Suprapubic skin (tissue), 4 donors: Measurements from ENCODE around the gene VMAC. TPM values are rescaled to one million over a fixed set of nuclear protein-coding genes. Genes with fewer than 3 reads are reported as not detected.
"Not testable (repeated sequence)": the region's sequence is repeated elsewhere in the genome, so short reads cannot be mapped to it uniquely, and the experiment has no call there.

Experiments
- DNase-seq, 2 donors: peaks; one replicate each; pipeline ENCODE4 v3.0.0-alpha.2; 2019; ENCODE audit warnings: low spot score in 2 of 2
- H3K27ac ChIP-seq: fragments of 200-600 bp; sonication (generic); one replicate; pipeline ENCODE4 v1.5.1; 2019
- H3K27me3 ChIP-seq: fragments of 200-600 bp; sonication (generic); one replicate; pipeline ENCODE4 v1.5.1; 2019
- H3K36me3 ChIP-seq: fragments of 200-600 bp; sonication (generic); one replicate; pipeline ENCODE4 v1.5.1; 2019
- H3K4me1 ChIP-seq: fragments of 200-600 bp; sonication (generic); one replicate; pipeline ENCODE4 v1.5.1; 2019
- H3K4me3 ChIP-seq: fragments of 200-600 bp; sonication (generic); one replicate; pipeline ENCODE4 v1.5.1; 2019; ENCODE audit warnings: mild to moderate bottlenecking
- H3K9me3 ChIP-seq: fragments of 200-600 bp; sonication (generic); one replicate; pipeline ENCODE4 v1.5.1; 2019
- EP300 ChIP-seq: sonication (generic); formaldehyde crosslinking; IDR thresholded peaks from one replicate; pipeline ENCODE4 v1.6.1; 2017; ENCODE audit warnings: antibody characterized with exemption
- POLR2A ChIP-seq, 2 donors: fragments of 450-650 bp; IDR thresholded peaks; one replicate each; pipeline ENCODE4 v1.6.1; 2017; ENCODE audit warnings: antibody characterized with exemption in 2 of 2, mild to moderate bottlenecking in 2 of 2, moderate library complexity in 2 of 2
- POLR2AphosphoS5 ChIP-seq, 3 donors: sonication (generic); formaldehyde crosslinking; IDR thresholded peaks; one replicate each; pipeline ENCODE4 v1.6.1; 2017; ENCODE audit warnings: antibody characterized with exemption in 3 of 3
- WGBS: methylation state at CpG from one replicate; pipeline ENCODE4 v1.1.5; 2018; 5-methylcytosine and 5-hydroxymethylcytosine counted together
- total RNA-seq, 4 donors: library from RNA; depleted of rRNA; stranded (reverse); fragments of >200 nt; gene quantifications; one replicate each; pipeline ENCODE4 v1.1.0, GENCODE V29; 2016
- TF ChIP-seq, protein P1 (sequence below), 2 donors: fragments of 200-600 bp in 1 of 2; fragments of 450-650 bp in 1 of 2; sonication (generic) in 1 of 2; IDR thresholded peaks; one replicate each; pipeline ENCODE4 v1.5.1; 2016 to 2019; ENCODE audit warnings: antibody characterized with exemption in 2 of 2, mild to moderate bottlenecking in 1 of 2, moderate library complexity in 1 of 2

The VMAC gene
- total RNA-seq, 4 donors from 2014 or later: 7.4 to 15.4 (median 12.0) TPM

GRCh38 chr19:5864725-5865486 lies 39.8 kb upstream of the VMAC start:
- Histone ChIP-seq H3K27me3 (peaks cover 5% of the 10 kb centered on the region), H3K9me3 (no peaks in the 10 kb centered on the region), H3K36me3 (no peaks in the 10 kb centered on the region), H3K4me3 (no peak overlapping the region), H3K4me1 (no peaks in the 10 kb centered on the region), H3K27ac (no peak overlapping the region)
- no peak for DNase-seq
- WGBS: 86% methylated on average over 14 of the region's 14 CpGs
- no peak for TF ChIP-seq POLR2A (IDR thresholded peaks at IDR 0.05)
- TF ChIP-seq, protein P1, sequence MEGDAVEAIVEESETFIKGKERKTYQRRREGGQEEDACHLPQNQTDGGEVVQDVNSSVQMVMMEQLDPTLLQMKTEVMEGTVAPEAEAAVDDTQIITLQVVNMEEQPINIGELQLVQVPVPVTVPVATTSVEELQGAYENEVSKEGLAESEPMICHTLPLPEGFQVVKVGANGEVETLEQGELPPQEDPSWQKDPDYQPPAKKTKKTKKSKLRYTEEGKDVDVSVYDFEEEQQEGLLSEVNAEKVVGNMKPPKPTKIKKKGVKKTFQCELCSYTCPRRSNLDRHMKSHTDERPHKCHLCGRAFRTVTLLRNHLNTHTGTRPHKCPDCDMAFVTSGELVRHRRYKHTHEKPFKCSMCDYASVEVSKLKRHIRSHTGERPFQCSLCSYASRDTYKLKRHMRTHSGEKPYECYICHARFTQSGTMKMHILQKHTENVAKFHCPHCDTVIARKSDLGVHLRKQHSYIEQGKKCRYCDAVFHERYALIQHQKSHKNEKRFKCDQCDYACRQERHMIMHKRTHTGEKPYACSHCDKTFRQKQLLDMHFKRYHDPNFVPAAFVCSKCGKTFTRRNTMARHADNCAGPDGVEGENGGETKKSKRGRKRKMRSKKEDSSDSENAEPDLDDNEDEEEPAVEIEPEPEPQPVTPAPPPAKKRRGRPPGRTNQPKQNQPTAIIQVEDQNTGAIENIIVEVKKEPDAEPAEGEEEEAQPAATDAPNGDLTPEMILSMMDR (IDR thresholded peaks at IDR 0.05): peak in 1 of 2 donors; percentile 9
- TF ChIP-seq POLR2AphosphoS5 (IDR thresholded peaks at IDR 0.05): no peak
- TF ChIP-seq EP300: no peak

- 96% methylated on average over 4 of the region's 11 CpGs for WGBS
- Histone ChIP-seq H3K27ac (no peak overlapping the region), H3K36me3 (no peaks in the 10 kb centered on the region), H3K4me3 (no peak overlapping the region), H3K4me1 (no peaks in the 10 kb centered on the region), H3K9me3 (no peaks in the 10 kb centered on the region), H3K27me3 (peaks cover 5% of the 10 kb centered on the region)
- no peak for TF ChIP-seq EP300
- no peak for TF ChIP-seq POLR2AphosphoS5 (IDR thresholded peaks at IDR 0.05)
- TF ChIP-seq, protein P1 (IDR thresholded peaks at IDR 0.05): no peak
- TF ChIP-seq POLR2A (IDR thresholded peaks at IDR 0.05): no peak
- DNase-seq: no peak
These were observed 38.9 kb upstream of the VMAC start for GRCh38 chr19:5865772-5866171.

- WGBS: 70% methylated on average over 11 of the region's 31 CpGs
- no peak overlapping the region for H3K4me3 ChIP-seq
- peaks cover 5% of the 10 kb centered on the region for H3K27me3 ChIP-seq
- TF ChIP-seq POLR2A (IDR thresholded peaks at IDR 0.05) (no peak), EP300 (no peak)
- H3K4me1 ChIP-seq: no peaks in the 10 kb centered on the region
- H3K9me3 ChIP-seq: no peaks in the 10 kb centered on the region
- no peak for DNase-seq
- H3K36me3 ChIP-seq: no peaks in the 10 kb centered on the region
- no peak overlapping the region for H3K27ac ChIP-seq
These were observed 37.2 kb upstream of the VMAC start for GRCh38 chr19:5867201-5868136.

- H3K4me3 ChIP-seq: no peak overlapping the region
- H3K27me3 ChIP-seq: no peaks in the 10 kb centered on the region
- WGBS: 77% methylated on average over 12 of the region's 12 CpGs
- DNase-seq: no peak
- TF ChIP-seq POLR2AphosphoS5 (IDR thresholded peaks at IDR 0.05): no peak
- TF ChIP-seq, protein P1 (IDR thresholded peaks at IDR 0.05): no peak
- no peak for TF ChIP-seq POLR2A (IDR thresholded peaks at IDR 0.05)
- TF ChIP-seq EP300: no peak
- H3K27ac ChIP-seq: no peak overlapping the region
- no peaks in the 10 kb centered on the region for H3K9me3 ChIP-seq
- no peaks in the 10 kb centered on the region for H3K36me3 ChIP-seq
- no peaks in the 10 kb centered on the region for H3K4me1 ChIP-seq
These were observed 33.7 kb upstream of the VMAC start for GRCh38 chr19:5870986-5871394.

DNA sequence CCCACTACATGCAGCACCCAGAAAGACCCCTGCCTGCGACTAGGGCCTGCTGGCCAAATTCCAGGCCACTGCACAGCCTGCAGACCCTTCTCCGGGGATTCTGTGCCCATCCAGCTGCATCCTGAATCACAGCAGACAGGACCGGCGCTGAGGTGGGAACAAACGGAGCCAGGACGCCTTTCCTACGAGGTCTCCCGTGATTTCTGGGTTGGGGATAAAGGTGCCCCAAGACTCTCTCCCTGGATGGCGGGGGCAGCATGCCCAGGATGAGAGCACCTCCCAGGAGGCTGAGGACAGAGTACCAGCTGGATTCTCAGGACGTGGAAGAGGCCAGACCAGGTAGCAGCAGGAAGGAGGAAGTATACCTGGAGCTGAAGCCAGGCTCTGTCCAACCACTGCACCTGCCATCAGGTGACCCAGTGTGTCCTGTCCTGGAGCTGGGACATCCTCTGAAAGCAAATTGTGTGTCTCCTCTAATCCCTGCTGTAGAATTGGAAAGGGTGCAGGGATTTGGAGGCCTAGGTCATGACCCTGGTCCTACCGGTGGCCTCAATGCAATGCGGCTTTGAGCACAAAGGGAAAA lies 31.0 kb upstream of the VMAC start:
- Histone ChIP-seq H3K27ac (no peak overlapping the region), H3K27me3 (peaks cover under 1% of the 10 kb centered on the region), H3K9me3 (no peaks in the 10 kb centered on the region), H3K4me3 (no peak overlapping the region), H3K36me3 (no peaks in the 10 kb centered on the region), H3K4me1 (no peaks in the 10 kb centered on the region)
- no peak for DNase-seq
- 94% methylated on average over 12 of the region's 12 CpGs for WGBS
- TF ChIP-seq, protein P1 (IDR thresholded peaks at IDR 0.05): no peak
- TF ChIP-seq EP300 (no peak), POLR2AphosphoS5 (IDR thresholded peaks at IDR 0.05) (no peak), POLR2A (IDR thresholded peaks at IDR 0.05) (no peak)

- H3K27ac ChIP-seq: not testable (repeated sequence)
These were observed 30.2 kb upstream of the VMAC start for GRCh38 chr19:5874496-5874895.

More at GRCh38 chr19:5874496-5874895, 30.2 kb upstream of the VMAC start:
- WGBS: 64% methylated on average over 7 of the region's 7 CpGs
- H3K9me3 ChIP-seq, H3K4me3 ChIP-seq, H3K4me1 ChIP-seq, H3K27me3 ChIP-seq, H3K36me3 ChIP-seq, DNase-seq: not testable (repeated sequence)
